ENCODE results near the gene RAB15. TPM values are rescaled to one million over a fixed set of nuclear protein-coding genes. Genes with fewer than 3 reads are reported as not detected.

RAB15 gene
- total and polyA plus RNA-seq, 2 of the 8 experiments (the other 6 are each of a cell fraction or from before 2014, with no cell fraction given): 38.8 to 58.1 TPM

GRCh38 chr14:64960762-64961276, 11.3 kb downstream of the RAB15 start (continued):
- TF ChIP-seq KDM1A (IDR thresholded peaks at IDR 0.05; ENCODE audit: borderline replicate concordance, low read length): no peak
- peak; percentile 92 for TF ChIP-seq TEAD4 (IDR thresholded peaks at IDR 0.05; ENCODE audit: low read depth, low read length)
- TF ChIP-seq TCF12 (IDR thresholded peaks at IDR 0.05; ENCODE audit: low read depth, low read length): 0 out of 2 replicates have a peak, but pooled peaks have one; percentile 66
- TF ChIP-seq USF2 (IDR thresholded peaks at IDR 0.05; ENCODE audit: low read length): no peak
- 0 out of 4 replicates have a peak, but pooled peaks of 1 of the 2 experiments have one; percentile 69 for TF ChIP-seq HDAC2 (IDR thresholded peaks at IDR 0.05; ENCODE audit: borderline replicate concordance in 1 of 2, low read depth in 2 of 2, low read length in 2 of 2)
- no peak for TF ChIP-seq ATF2 (IDR thresholded peaks at IDR 0.05; ENCODE audit: low read length)
- 0 out of 2 replicates have a peak, but pooled peaks have one; percentile 41 for TF ChIP-seq GABPA (IDR thresholded peaks at IDR 0.05; ENCODE audit: borderline replicate concordance, insufficient read depth, low read length)

Measured in H1 (cell line).